Measurements from ENCODE around the gene FAM9C. TPM values are rescaled to one million over a fixed set of nuclear protein-coding genes. Genes with fewer than 3 reads are reported as not detected.

Gene FAM9C
- total and polyA plus RNA-seq, 2 donors (not counting 1 experiment from before 2014, with no cell fraction given), result not detected

DNA sequence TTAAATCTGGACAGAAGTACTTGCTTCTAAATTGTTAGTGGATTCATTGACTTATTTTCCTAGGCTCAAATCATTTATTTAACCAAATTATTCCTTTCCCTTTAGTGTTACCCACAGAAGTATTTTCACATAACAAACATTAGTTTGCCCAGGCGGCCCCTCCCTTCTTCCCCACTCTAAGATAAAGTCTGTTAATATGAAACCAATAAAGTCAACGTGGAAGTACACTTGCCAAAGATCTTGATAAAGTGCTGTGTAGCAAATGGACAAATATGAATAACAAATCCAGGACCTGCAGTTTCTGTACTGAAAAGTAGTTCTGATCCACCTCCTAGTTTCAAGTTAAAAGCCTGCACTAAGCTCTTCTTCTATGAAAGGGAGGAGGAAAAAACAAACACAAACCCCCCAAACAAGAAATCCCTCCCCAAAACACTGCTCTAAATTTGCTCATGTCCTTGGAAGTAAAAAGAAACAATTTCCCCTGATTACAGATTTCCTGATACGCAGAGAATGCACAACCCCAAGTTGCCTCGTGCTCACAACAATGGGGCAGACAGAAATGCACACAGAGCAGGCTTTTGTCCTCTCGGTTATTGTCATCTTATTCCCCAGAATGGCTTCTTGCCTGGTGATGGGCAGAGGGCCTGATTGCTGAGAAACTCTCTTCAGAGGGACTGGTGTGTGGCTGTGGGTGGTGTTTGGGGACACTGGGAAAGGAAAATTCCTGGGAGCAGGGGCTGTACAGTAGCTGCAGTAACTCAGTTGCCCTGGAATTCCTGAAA, 46.3 kb downstream of the FAM9C start:
- Histone ChIP-seq H3K79me2 (ENCODE audit: control insufficient read depth, insufficient read depth, low read length) (no peaks in the 10 kb centered on the region), H3K4me1 (ENCODE audit: control insufficient read depth in 2 of 2, insufficient read depth in 2 of 2, low read length in 2 of 2) (peaks cover 48 to 53% of the 10 kb centered on the region in 2 donors), H4K20me1 (ENCODE audit: control insufficient read depth, insufficient read depth, low read length, poor library complexity, severe bottlenecking) (no peaks in the 10 kb centered on the region), H3K9me3 (ENCODE audit: control extremely low read depth in 1 of 3, control insufficient read depth in 2 of 3, insufficient read depth in 1 of 3, low read length in 2 of 3) (no peaks in the 10 kb centered on the region), H3K4me2 (replicated peaks; ENCODE audit: low read depth, low read length, poor library complexity, severe bottlenecking) (peak overlapping the region; percentile 23), H3K4me3 (ENCODE audit: control extremely low read depth in 1 of 5, extremely low read depth in 1 of 5, insufficient read depth in 1 of 5, low read depth in 2 of 5, low read length in 4 of 5) (no peak overlapping the region), H3K27ac (ENCODE audit: low read length in 2 of 2) (peak overlapping the region; percentile 68 to 80), H3K9ac (ENCODE audit: low read length) (no peak overlapping the region), H3K27me3 (replicated peaks in 1 of 4; ENCODE audit: control extremely low read depth in 1 of 4, control insufficient read depth in 3 of 4, insufficient read depth in 4 of 4, low read length in 3 of 4) (no peaks in the 10 kb centered on the region), H2AFZ (ENCODE audit: insufficient read depth, low read depth, low read length, poor library complexity, severe bottlenecking) (peak overlapping the region; percentile 32), H3K36me3 (replicated peaks in 1 of 2; ENCODE audit: control extremely low read depth in 1 of 2, control insufficient read depth in 1 of 2, extremely low read depth in 1 of 2, insufficient read depth in 2 of 2, low read length in 1 of 2) (no peaks in the 10 kb centered on the region)
- no peak for DNase-seq
- no peak for ATAC-seq (ENCODE audit: low read depth)
- intact Hi-C loops (cut with micrococcal nuclease), result no loop called here
- peak overlapping the region; percentile 37 for H3K4me3 Mint-ChIP-seq
- no peak for TF ChIP-seq EZH2 (IDR thresholded peaks at IDR 0.05; ENCODE audit: borderline replicate concordance, insufficient read depth, low read depth, low read length, poor library complexity, severe bottlenecking)
- TF ChIP-seq, protein P1, sequence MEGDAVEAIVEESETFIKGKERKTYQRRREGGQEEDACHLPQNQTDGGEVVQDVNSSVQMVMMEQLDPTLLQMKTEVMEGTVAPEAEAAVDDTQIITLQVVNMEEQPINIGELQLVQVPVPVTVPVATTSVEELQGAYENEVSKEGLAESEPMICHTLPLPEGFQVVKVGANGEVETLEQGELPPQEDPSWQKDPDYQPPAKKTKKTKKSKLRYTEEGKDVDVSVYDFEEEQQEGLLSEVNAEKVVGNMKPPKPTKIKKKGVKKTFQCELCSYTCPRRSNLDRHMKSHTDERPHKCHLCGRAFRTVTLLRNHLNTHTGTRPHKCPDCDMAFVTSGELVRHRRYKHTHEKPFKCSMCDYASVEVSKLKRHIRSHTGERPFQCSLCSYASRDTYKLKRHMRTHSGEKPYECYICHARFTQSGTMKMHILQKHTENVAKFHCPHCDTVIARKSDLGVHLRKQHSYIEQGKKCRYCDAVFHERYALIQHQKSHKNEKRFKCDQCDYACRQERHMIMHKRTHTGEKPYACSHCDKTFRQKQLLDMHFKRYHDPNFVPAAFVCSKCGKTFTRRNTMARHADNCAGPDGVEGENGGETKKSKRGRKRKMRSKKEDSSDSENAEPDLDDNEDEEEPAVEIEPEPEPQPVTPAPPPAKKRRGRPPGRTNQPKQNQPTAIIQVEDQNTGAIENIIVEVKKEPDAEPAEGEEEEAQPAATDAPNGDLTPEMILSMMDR (IDR thresholded peaks at IDR 0.05), result no peak
- no peaks in the 10 kb centered on the region for H3K9me3 Mint-ChIP-seq (ENCODE audit: insufficient read depth)
- ChIA-PET CTCF (interaction anchor here (1.5 to 2.5 kb wide), 2 partner anchors 51 to 94 kb away, joined by 5 to 10 read pairs; no protein-coding TSS in a partner anchor), POLR2A (interaction anchor here (1.1 to 1.5 kb wide), 3 partner anchors 10 to 81 kb away, joined by 3 to 5 read pairs (median 3); no protein-coding TSS in a partner anchor)
- H3K4me1 Mint-ChIP-seq, result peaks cover 50% of the 10 kb centered on the region
- no peaks in the 10 kb centered on the region for H3K27me3 Mint-ChIP-seq
- no CpG with 5 or more reads among the region's 5 CpGs for WGBS (ENCODE audit: insufficient coverage)
- H3K27ac Mint-ChIP-seq, result peak overlapping the region; percentile 90

DNA sequence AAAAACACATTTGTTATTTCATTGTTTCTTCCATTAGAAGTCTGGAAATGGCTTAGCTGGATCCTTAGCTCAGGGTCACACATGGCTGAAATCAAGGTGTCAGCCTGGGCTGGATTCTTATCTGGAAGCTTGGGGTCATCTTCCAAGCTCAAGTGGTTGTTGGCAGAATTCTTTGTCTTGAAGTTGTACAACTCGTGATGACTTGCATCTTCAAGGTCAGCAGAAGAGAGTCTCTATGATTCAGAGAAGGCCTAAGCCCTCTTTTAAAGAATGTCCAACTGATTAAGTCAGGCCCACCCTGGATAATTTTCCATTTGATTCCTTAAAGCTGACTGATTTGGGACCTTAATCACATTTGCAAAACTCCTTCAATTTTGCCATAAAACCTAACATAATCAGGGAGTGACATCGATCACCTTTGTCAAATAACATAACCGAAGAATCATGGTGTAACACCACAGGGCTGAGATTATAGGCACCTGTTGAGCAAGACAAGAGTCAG, 47.4 kb downstream of the FAM9C start:
- WGBS (ENCODE audit: insufficient coverage), result 80% methylated on average over 1 of the region's 3 CpGs
- Mint-ChIP-seq H3K27me3 (no peaks in the 10 kb centered on the region), H3K4me1 (peaks cover 41% of the 10 kb centered on the region), H3K4me3 (no peak overlapping the region), H3K27ac (peak overlapping the region; percentile 65), H3K9me3 (ENCODE audit: insufficient read depth) (no peaks in the 10 kb centered on the region)
- DNase-seq (no peak), ATAC-seq (ENCODE audit: low read depth) (no peak)
- H3K36me3 ChIP-seq (replicated peaks in 1 of 2; ENCODE audit: control extremely low read depth in 1 of 2, control insufficient read depth in 1 of 2, extremely low read depth in 1 of 2, insufficient read depth in 2 of 2, low read length in 1 of 2), result no peaks in the 10 kb centered on the region
- H3K79me2 ChIP-seq (ENCODE audit: control insufficient read depth, insufficient read depth, low read length), result no peaks in the 10 kb centered on the region
- no peak overlapping the region for H3K9ac ChIP-seq (ENCODE audit: low read length)
- H3K4me2 ChIP-seq (replicated peaks; ENCODE audit: low read depth, low read length, poor library complexity, severe bottlenecking), result no peak overlapping the region
- no peaks in the 10 kb centered on the region for H3K27me3 ChIP-seq (replicated peaks in 1 of 4; ENCODE audit: control extremely low read depth in 1 of 4, control insufficient read depth in 3 of 4, insufficient read depth in 4 of 4, low read length in 3 of 4)
- ChIA-PET CTCF (interaction anchor here (1.2 to 1.5 kb wide), 2 partner anchors 50 to 95 kb away, joined by 3 to 5 read pairs; no protein-coding TSS in a partner anchor), POLR2A (interaction anchor here (1.4 to 1.5 kb wide), 2 partner anchors 9 to 21 kb away, joined by 3 to 5 read pairs; no protein-coding TSS in a partner anchor)
- H3K4me3 ChIP-seq (ENCODE audit: control extremely low read depth in 1 of 5, extremely low read depth in 1 of 5, insufficient read depth in 1 of 5, low read depth in 2 of 5, low read length in 4 of 5), result no peak overlapping the region
- H3K9me3 ChIP-seq (ENCODE audit: control extremely low read depth in 1 of 3, control insufficient read depth in 2 of 3, insufficient read depth in 1 of 3, low read length in 2 of 3), result no peaks in the 10 kb centered on the region
- intact Hi-C loops (cut with micrococcal nuclease), result no loop called here
- H3K4me1 ChIP-seq (ENCODE audit: control insufficient read depth in 2 of 2, insufficient read depth in 2 of 2, low read length in 2 of 2), result peaks cover 39 to 43% of the 10 kb centered on the region in 2 donors
- no peak overlapping the region for H2AFZ ChIP-seq (ENCODE audit: insufficient read depth, low read depth, low read length, poor library complexity, severe bottlenecking)
- no peaks in the 10 kb centered on the region for H4K20me1 ChIP-seq (ENCODE audit: control insufficient read depth, insufficient read depth, low read length, poor library complexity, severe bottlenecking)
- H3K27ac ChIP-seq (ENCODE audit: low read length in 2 of 2), result no peak overlapping the region
- no peak for TF ChIP-seq EZH2 (IDR thresholded peaks at IDR 0.05; ENCODE audit: borderline replicate concordance, insufficient read depth, low read depth, low read length, poor library complexity, severe bottlenecking)
- TF ChIP-seq, protein P1 (IDR thresholded peaks at IDR 0.05), result no peak

Measured in B cell (primary cell).